A549 (cell line): ENCODE results near the gene NKD1. TPM values are rescaled to one million over a fixed set of nuclear protein-coding genes. Genes with fewer than 3 reads are reported as not detected.

Experiments used
- ATAC-seq, 2 experiments: fragments of 200-7000 bp in 1 of 2; fragments of >200 bp in 1 of 2; cut with Nextera tagmentation in 1 of 2; cut with Tn5 transposase in 1 of 2; 3 replicates each; pipeline versions ENCODE4 v1.8.0 to v1.9.1; 2018 to 2020; ENCODE audit warnings: mild to moderate bottlenecking in 1 of 2, moderate library complexity in 1 of 2
- CTCF ChIA-PET: fragments of 300-600 bp; sonication (Branson Sonifier 250); formaldehyde crosslinking; extraction: SDS; loops from one replicate; lab custom pipeline; 2021; ENCODE audit warnings: antibody characterized with exemption, inconsistent platforms; lab: Yijun Ruan, JAX
- POLR2A ChIA-PET: fragments of 350-600 bp; formaldehyde crosslinking; extraction: SDS; loops from one replicate; lab custom pipeline; 2021; ENCODE audit warnings: antibody characterized with exemption, inconsistent platforms; lab: Yijun Ruan, JAX
- DNase-seq, 2 experiments: peaks; one replicate each; pipeline versions ENCODE4 v3.0.0 to v3.0.0-alpha.2; 2011 to 2016; ENCODE audit warnings: low read depth in 1 of 2, low spot score in 1 of 2
- FAIRE-seq: peaks from 2 replicates; lab custom pipeline; 2011; peaks lifted over from hg19 to GRCh38; lab: Jason Lieb, UNC
- H3K27ac ChIP-seq, 2 experiments: fragments of >200 bp; sonication (Bioruptor Twin); formaldehyde crosslinking; 3 replicates each; pipeline ENCODE4 v1.5.1; 2016 to 2017
- H3K4me1 ChIP-seq: fragments of >200 bp; sonication (Bioruptor Twin); formaldehyde crosslinking; 3 replicates; pipeline ENCODE4 v1.6.1; 2016
- H3K4me2 ChIP-seq: fragments of >200 bp; sonication (Bioruptor Twin); formaldehyde crosslinking; 3 replicates; pipeline ENCODE4 v1.6.1; 2016
- H3K4me3 ChIP-seq: fragments of >200 bp; sonication (Bioruptor Twin); formaldehyde crosslinking; 3 replicates; pipeline ENCODE4 v1.5.1; 2016
- H3K9me3 ChIP-seq: fragments of >200 bp; sonication (Bioruptor Twin); formaldehyde crosslinking; 3 replicates; pipeline ENCODE4 v1.6.1; 2016
- CEBPB ChIP-seq, 2 experiments: fragments of >200 bp in 1 of 2; sonication (Bioruptor Twin) in 1 of 2; formaldehyde crosslinking in 1 of 2; IDR thresholded peaks; 2 replicates each; pipeline ENCODE4 v1.6.1; 2012 to 2016
- CHD2 ChIP-seq: fragments of 150-350 bp; IDR thresholded peaks from 2 replicates; pipeline ENCODE4 v1.6.1; 2014; ENCODE audit warnings: low read length; ENCODE audit not compliant: partially characterized antibody
- EHMT2 ChIP-seq: fragments of 200-600 bp; sonication (generic); IDR thresholded peaks from 2 replicates; pipeline ENCODE4 v1.6.1; 2016; ENCODE audit warnings: antibody characterized with exemption, low read depth, mild to moderate bottlenecking, moderate library complexity
- FOXS1 ChIP-seq: fragments of 250-450 bp; sonication (Bioruptor Pico); IDR thresholded peaks from 2 replicates; pipeline ENCODE4 v1.5.0; 2020; ENCODE audit warnings: mild to moderate bottlenecking, moderate library complexity
- GATA3 ChIP-seq: IDR thresholded peaks from 2 replicates; pipeline ENCODE4 v1.6.1; 2012; ENCODE audit warnings: borderline replicate concordance
- HDAC2 ChIP-seq: fragments of 200-600 bp; sonication (generic); IDR thresholded peaks from 2 replicates; pipeline ENCODE4 v1.6.1; 2016
- HEYL ChIP-seq: fragments of 250-450 bp; sonication (Bioruptor Pico); IDR thresholded peaks from 2 replicates; pipeline ENCODE4 v1.8.0; 2021; ENCODE audit warnings: mild to moderate bottlenecking, moderate library complexity
- HOXB13 ChIP-seq: fragments of 250-450 bp; sonication (Bioruptor Pico); IDR thresholded peaks from 2 replicates; pipeline ENCODE4 v1.5.0; 2020; ENCODE audit warnings: low read depth, mild to moderate bottlenecking, moderate library complexity
- HOXB5 ChIP-seq: fragments of 250-450 bp; sonication (Bioruptor Pico); IDR thresholded peaks from 2 replicates; pipeline ENCODE4 v1.5.0; 2020; ENCODE audit warnings: mild to moderate bottlenecking, moderate library complexity
- JUN ChIP-seq, 2 experiments: fragments of >200 bp; sonication (Bioruptor Twin); formaldehyde crosslinking; IDR thresholded peaks; 2 replicates in 1 of 2; 3 replicates in 1 of 2; pipeline ENCODE4 v1.6.1; 2016 to 2017
- KDM1A ChIP-seq: fragments of 200-600 bp; sonication (generic); IDR thresholded peaks from 2 replicates; pipeline ENCODE4 v1.6.1; 2016; ENCODE audit warnings: low read depth, mild to moderate bottlenecking
- KDM5A ChIP-seq: fragments of 200-600 bp; sonication (generic); IDR thresholded peaks from 2 replicates; pipeline ENCODE4 v1.6.1; 2016; ENCODE audit warnings: antibody characterized with exemption, mild to moderate bottlenecking
- MYC ChIP-seq: IDR thresholded peaks from 2 replicates; pipeline ENCODE4 v1.6.1; 2012; ENCODE audit warnings: mild to moderate bottlenecking, inconsistent platforms, low read length, improper control_type of control experiment, borderline replicate concordance
- POLR2AphosphoS2 ChIP-seq: conservative IDR thresholded peaks from 2 replicates; pipeline ENCODE4 v1.6.1; 2012; ENCODE audit warnings: low read length, improper control_type of control experiment, inconsistent platforms
- RCOR1 ChIP-seq: fragments of 150-350 bp; IDR thresholded peaks from 2 replicates; pipeline ENCODE4 v1.6.1; 2014; ENCODE audit warnings: antibody characterized with exemption, low read length, low read depth
- RFX5 ChIP-seq: fragments of 450-650 bp; IDR thresholded peaks from 2 replicates; pipeline ENCODE4 v1.7.1; 2014; ENCODE audit warnings: antibody characterized with exemption, mild to moderate bottlenecking, moderate library complexity
- SMC3 ChIP-seq: fragments of >200 bp; sonication (Bioruptor Twin); formaldehyde crosslinking; IDR thresholded peaks from 3 replicates; pipeline ENCODE4 v1.6.1; 2018; ENCODE audit warnings: inconsistent platforms
- TFCP2L1 ChIP-seq: fragments of 250-450 bp; sonication (Bioruptor Pico); IDR thresholded peaks from 2 replicates; pipeline ENCODE4 v1.5.0; 2021; ENCODE audit warnings: mild to moderate bottlenecking
- ZNF302 ChIP-seq: fragments of 250-450 bp; sonication (Bioruptor Pico); IDR thresholded peaks from 2 replicates; pipeline ENCODE4 v1.9.0; 2021; ENCODE audit warnings: inconsistent platforms, mild to moderate bottlenecking, moderate library complexity
- ZSCAN20 ChIP-seq: fragments of 250-450 bp; sonication (Bioruptor Pico); IDR thresholded peaks from 2 replicates; pipeline ENCODE4 v1.8.0; 2022; ENCODE audit warnings: mild to moderate bottlenecking, moderate library complexity
- WGBS: methylation state at CpG from one replicate; pipeline ENCODE4 v1.1.6; 2017; ENCODE audit errors: missing lambda C conversion rate; 5-methylcytosine and 5-hydroxymethylcytosine counted together
- polyA plus RNA-seq, 4 experiments: library from polyadenylated mRNA; depleted of rRNA in 3 of 4; stranded (reverse); fragments of >200 nt; fragmentation: RNase III in 1 of 4; extraction: RNeasy Plus Mini Kit Qiagen cat#74134 plus additional on column Dnase treatment in 1 of 4; gene quantifications; 2 replicates in 3 of 4; 3 replicates in 1 of 4; pipeline ENCODE4 v1.2.3, GENCODE V29; 2011 to 2017
- TF ChIP-seq, protein P1 (sequence below): IDR thresholded peaks from 2 replicates; pipeline ENCODE4 v1.6.1; 2012
- TF ChIP-seq, protein P2 (sequence below): fragments of 450-650 bp; IDR thresholded peaks from 2 replicates; pipeline ENCODE4 v1.6.1; 2014; ENCODE audit warnings: antibody characterized with exemption
- TF ChIP-seq, protein P3 (sequence below): fragments of 150-350 bp; IDR thresholded peaks from 2 replicates; pipeline ENCODE4 v1.6.1; 2014; ENCODE audit warnings: low read depth, mild to moderate bottlenecking, low read length
- TF ChIP-seq, protein P4 (sequence below): IDR thresholded peaks from 2 replicates; pipeline ENCODE4 v1.6.1; 2012; ENCODE audit warnings: low read depth, borderline replicate concordance
- TF ChIP-seq, protein P5 (sequence below): fragments of 200-600 bp; sonication (generic); IDR thresholded peaks from 2 replicates; pipeline ENCODE4 v1.6.1; 2016; ENCODE audit warnings: antibody characterized with exemption, mild to moderate bottlenecking, moderate library complexity
- TF ChIP-seq, protein P6 (sequence below): IDR thresholded peaks from 2 replicates; pipeline ENCODE4 v1.6.1; 2012
- TF ChIP-seq, protein P7 (sequence below): fragments of >200 bp; sonication (Bioruptor Twin); formaldehyde crosslinking; IDR thresholded peaks from 2 replicates; pipeline ENCODE4 v1.6.1; 2016

The NKD1 gene
- polyA plus RNA-seq, 2 of the 4 experiments (the other 2 are of a cell fraction): 0.10 to 0.19 TPM

DNA sequence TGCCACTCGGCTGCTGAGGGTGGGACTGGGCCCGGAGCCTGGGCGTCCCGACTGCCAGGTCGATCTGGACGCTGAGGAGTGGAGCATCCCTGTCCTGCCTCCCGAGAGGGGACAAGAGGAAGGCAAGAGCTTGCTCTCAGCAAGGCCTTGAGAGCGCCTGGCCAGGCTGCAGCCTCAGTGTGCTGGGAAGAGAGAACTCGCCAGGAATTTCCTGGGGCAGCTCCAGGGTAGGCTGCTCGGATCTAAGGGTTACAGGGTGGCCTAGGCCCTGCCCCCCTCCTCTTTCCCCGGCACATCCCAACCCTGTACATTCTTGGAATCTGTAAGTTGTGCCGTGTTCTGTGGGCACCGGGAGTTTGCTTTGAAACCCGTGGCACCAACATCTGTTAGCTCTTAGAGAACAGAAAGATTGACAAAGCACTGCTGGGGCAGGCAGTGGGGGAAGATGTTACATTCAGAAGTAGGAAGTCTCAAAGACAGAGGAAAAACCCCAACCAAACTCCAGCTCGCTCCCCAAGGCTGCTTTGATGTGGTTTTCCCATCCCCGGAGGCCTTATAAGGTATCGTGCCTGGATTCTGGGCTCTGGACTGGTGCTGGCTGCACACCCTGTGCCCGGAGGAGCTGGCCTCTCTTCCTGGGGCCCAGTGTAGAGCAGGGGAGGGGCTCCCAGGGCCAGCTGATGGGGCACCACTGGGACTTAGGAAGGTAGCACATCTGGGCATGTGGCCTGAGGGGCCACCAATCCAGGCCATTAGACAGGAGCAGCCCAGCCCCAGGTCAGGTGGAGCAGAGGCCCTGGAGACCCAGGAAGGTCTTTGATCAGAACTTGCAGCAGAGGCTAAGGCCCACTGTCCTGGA lies 55.2 kb downstream of the NKD1 start:
- FAIRE-seq: no peak
- ChIA-PET CTCF (no interaction called here), POLR2A (no interaction called here)
- Histone ChIP-seq H3K4me2 (no peak overlapping the region), H3K4me1 (no peaks in the 10 kb centered on the region), H3K4me3 (no peak overlapping the region), H3K9me3 (no peaks in the 10 kb centered on the region), H3K27ac (no peak overlapping the region)
- WGBS: 62% methylated on average over 15 of the region's 18 CpGs
- ATAC-seq: no peak
- TF ChIP-seq KDM1A: no peak
- TF ChIP-seq, protein P1, sequence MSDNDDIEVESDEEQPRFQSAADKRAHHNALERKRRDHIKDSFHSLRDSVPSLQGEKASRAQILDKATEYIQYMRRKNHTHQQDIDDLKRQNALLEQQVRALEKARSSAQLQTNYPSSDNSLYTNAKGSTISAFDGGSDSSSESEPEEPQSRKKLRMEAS: no peak
- TF ChIP-seq FOXS1: no peak
- no peak for DNase-seq

DNA sequence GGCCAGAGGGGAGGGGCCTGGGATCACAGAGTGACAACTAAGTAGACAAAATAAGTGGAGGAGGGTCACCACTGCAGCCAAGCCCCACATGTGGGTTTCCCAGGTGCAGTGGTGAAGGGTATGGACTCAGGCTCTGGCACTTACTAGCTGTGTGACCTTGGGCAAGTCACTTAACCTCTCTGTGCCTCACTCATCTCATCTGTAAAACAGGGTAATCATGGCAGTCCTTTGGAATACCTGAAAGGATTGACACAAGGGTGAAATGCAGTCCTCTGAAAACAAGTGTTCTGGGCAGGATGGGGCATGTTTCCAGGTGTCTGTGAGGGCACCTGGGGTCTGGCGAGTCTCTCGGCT lies 55.8 kb downstream of the NKD1 start:
- Histone ChIP-seq H3K4me2 (no peak overlapping the region), H3K27ac (no peak overlapping the region), H3K4me3 (no peak overlapping the region), H3K4me1 (no peaks in the 10 kb centered on the region), H3K9me3 (no peaks in the 10 kb centered on the region)
- DNase-seq (no peak), ATAC-seq (no peak), FAIRE-seq (no peak)
- ChIA-PET POLR2A (no interaction called here), CTCF (interaction anchor here (0.7 kb wide), 1 partner anchor 202 kb away, joined by 3 read pairs; no protein-coding TSS in a partner anchor)
- 94% methylated on average over 2 of the region's 2 CpGs for WGBS
- TF ChIP-seq POLR2AphosphoS2 (no peak), MYC (no peak), ZSCAN20 (CRISPR knock-in tag) (no peak), HOXB5 (CRISPR knock-in tag) (no peak), RFX5 (no peak), HOXB13 (CRISPR knock-in tag) (no peak), JUN (IDR thresholded peaks at IDR 0.05) (no peak), EHMT2 (no peak), GATA3 (no peak), KDM5A (no peak)
- TF ChIP-seq, protein P2, sequence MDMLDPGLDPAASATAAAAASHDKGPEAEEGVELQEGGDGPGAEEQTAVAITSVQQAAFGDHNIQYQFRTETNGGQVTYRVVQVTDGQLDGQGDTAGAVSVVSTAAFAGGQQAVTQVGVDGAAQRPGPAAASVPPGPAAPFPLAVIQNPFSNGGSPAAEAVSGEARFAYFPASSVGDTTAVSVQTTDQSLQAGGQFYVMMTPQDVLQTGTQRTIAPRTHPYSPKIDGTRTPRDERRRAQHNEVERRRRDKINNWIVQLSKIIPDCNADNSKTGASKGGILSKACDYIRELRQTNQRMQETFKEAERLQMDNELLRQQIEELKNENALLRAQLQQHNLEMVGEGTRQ: no peak

DNA sequence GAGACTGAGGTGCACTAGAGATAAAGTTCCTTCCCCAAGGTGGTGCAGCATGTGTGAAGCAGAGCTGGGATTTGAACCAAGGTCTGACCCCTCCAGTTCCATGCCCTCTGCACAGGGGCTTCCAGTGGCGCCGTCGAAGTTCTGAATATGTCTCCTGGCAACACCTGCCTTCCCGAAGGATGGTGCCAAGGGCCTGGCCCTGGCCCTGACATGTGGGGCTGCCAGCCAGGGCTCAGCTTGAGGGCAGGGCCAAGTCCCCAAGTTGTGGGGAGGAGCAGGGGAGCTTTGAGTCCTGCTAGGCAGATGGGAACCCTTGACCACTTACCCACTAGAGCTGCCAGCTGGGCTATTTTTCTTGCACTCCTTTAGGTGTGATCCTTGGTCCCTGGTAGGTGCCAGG lies 56.4 kb downstream of the NKD1 start:
- H3K4me2 ChIP-seq: no peak overlapping the region
- DNase-seq: no peak
- 54% methylated on average over 3 of the region's 4 CpGs for WGBS
- H3K4me3 ChIP-seq: no peak overlapping the region
- no peak overlapping the region for H3K27ac ChIP-seq
- no peak for ATAC-seq
- H3K4me1 ChIP-seq: no peaks in the 10 kb centered on the region
- ChIA-PET CTCF (interaction anchor here (0.6 to 0.7 kb wide), 2 partner anchors 202 to 366 kb away, joined by 3 read pairs; no protein-coding TSS in a partner anchor), POLR2A (no interaction called here)
- FAIRE-seq: no peak
- no peaks in the 10 kb centered on the region for H3K9me3 ChIP-seq
- TF ChIP-seq, protein P3, sequence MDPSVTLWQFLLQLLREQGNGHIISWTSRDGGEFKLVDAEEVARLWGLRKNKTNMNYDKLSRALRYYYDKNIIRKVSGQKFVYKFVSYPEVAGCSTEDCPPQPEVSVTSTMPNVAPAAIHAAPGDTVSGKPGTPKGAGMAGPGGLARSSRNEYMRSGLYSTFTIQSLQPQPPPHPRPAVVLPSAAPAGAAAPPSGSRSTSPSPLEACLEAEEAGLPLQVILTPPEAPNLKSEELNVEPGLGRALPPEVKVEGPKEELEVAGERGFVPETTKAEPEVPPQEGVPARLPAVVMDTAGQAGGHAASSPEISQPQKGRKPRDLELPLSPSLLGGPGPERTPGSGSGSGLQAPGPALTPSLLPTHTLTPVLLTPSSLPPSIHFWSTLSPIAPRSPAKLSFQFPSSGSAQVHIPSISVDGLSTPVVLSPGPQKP: no peak
- TF ChIP-seq RCOR1 (no peak), POLR2AphosphoS2 (no peak), EHMT2 (no peak), HEYL (no peak), KDM1A (no peak), ZNF302 (CRISPR knock-in tag) (no peak), CEBPB (IDR thresholded peaks at IDR 0.05) (no peak), CHD2 (no peak), HDAC2 (no peak), TFCP2L1 (CRISPR knock-in tag) (no peak), SMC3 (no peak)
- TF ChIP-seq, protein P4, sequence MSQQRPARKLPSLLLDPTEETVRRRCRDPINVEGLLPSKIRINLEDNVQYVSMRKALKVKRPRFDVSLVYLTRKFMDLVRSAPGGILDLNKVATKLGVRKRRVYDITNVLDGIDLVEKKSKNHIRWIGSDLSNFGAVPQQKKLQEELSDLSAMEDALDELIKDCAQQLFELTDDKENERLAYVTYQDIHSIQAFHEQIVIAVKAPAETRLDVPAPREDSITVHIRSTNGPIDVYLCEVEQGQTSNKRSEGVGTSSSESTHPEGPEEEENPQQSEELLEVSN: no peak
- TF ChIP-seq, protein P5, sequence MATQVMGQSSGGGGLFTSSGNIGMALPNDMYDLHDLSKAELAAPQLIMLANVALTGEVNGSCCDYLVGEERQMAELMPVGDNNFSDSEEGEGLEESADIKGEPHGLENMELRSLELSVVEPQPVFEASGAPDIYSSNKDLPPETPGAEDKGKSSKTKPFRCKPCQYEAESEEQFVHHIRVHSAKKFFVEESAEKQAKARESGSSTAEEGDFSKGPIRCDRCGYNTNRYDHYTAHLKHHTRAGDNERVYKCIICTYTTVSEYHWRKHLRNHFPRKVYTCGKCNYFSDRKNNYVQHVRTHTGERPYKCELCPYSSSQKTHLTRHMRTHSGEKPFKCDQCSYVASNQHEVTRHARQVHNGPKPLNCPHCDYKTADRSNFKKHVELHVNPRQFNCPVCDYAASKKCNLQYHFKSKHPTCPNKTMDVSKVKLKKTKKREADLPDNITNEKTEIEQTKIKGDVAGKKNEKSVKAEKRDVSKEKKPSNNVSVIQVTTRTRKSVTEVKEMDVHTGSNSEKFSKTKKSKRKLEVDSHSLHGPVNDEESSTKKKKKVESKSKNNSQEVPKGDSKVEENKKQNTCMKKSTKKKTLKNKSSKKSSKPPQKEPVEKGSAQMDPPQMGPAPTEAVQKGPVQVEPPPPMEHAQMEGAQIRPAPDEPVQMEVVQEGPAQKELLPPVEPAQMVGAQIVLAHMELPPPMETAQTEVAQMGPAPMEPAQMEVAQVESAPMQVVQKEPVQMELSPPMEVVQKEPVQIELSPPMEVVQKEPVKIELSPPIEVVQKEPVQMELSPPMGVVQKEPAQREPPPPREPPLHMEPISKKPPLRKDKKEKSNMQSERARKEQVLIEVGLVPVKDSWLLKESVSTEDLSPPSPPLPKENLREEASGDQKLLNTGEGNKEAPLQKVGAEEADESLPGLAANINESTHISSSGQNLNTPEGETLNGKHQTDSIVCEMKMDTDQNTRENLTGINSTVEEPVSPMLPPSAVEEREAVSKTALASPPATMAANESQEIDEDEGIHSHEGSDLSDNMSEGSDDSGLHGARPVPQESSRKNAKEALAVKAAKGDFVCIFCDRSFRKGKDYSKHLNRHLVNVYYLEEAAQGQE: no peak
- TF ChIP-seq, protein P6, sequence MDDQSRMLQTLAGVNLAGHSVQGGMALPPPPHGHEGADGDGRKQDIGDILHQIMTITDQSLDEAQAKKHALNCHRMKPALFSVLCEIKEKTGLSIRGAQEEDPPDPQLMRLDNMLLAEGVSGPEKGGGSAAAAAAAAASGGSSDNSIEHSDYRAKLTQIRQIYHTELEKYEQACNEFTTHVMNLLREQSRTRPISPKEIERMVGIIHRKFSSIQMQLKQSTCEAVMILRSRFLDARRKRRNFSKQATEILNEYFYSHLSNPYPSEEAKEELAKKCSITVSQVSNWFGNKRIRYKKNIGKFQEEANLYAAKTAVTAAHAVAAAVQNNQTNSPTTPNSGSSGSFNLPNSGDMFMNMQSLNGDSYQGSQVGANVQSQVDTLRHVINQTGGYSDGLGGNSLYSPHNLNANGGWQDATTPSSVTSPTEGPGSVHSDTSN: no peak
- TF ChIP-seq, protein P7, sequence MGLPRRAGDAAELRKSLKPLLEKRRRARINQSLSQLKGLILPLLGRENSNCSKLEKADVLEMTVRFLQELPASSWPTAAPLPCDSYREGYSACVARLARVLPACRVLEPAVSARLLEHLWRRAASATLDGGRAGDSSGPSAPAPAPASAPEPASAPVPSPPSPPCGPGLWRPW: no peak
